Duodenal mucosa (tissue), 2 donors: Measurements from ENCODE around the gene JAZF1.
A peak's percentile ranks its signal among the peaks of the same experiment; 100 is the strongest.

Source experiments
- H3K27ac ChIP-seq: one replicate; pipeline ENCODE4 v1.7.0; 2013; ENCODE audit warnings: low read depth, low read length
- H3K27me3 ChIP-seq, 2 donors: one replicate each; pipeline ENCODE4 v1.7.0; 2013; ENCODE audit warnings: low read length in 2 of 2, control low read depth in 1 of 2; ENCODE audit not compliant: insufficient read depth in 2 of 2, control insufficient read depth in 1 of 2
- H3K36me3 ChIP-seq, 2 donors: one replicate each; pipeline ENCODE4 v1.7.0; 2013; ENCODE audit warnings: low read length in 2 of 2, control low read depth in 1 of 2; ENCODE audit not compliant: insufficient read depth in 2 of 2, control insufficient read depth in 1 of 2
- H3K4me1 ChIP-seq, 2 donors: one replicate each; pipeline ENCODE4 v1.7.0; 2013; ENCODE audit warnings: low read length in 2 of 2, control low read depth in 1 of 2; ENCODE audit not compliant: insufficient read depth in 2 of 2, control insufficient read depth in 1 of 2
- H3K4me3 ChIP-seq, 2 donors: one replicate each; pipeline ENCODE4 v1.7.0; 2013; ENCODE audit warnings: low read length in 2 of 2, low read depth in 1 of 2
- H3K9ac ChIP-seq, 2 donors: one replicate each; pipeline ENCODE4 v1.7.0; 2013; ENCODE audit warnings: low read length in 2 of 2, low read depth in 1 of 2
- H3K9me3 ChIP-seq, 2 donors: one replicate each; pipeline ENCODE4 v1.7.0; 2013; ENCODE audit warnings: low read length in 2 of 2, control low read depth in 1 of 2; ENCODE audit not compliant: control insufficient read depth in 1 of 2

The JAZF1 gene

GRCh38 chr7:28180364-28181147 lies at the start of gene JAZF1:
JAZF1 (minus strand) TSS chr7:28180795.
- Histone ChIP-seq H3K9ac (peak within 1 kb of the TSS; percentile 43 to 57), H3K27me3 (peaks cover 0 to 10% of the 10 kb centered on the region in 2 donors), H3K36me3 (no peaks in the 10 kb centered on the region), H3K9me3 (no peaks in the 10 kb centered on the region), H3K27ac (no peak within 1 kb of the TSS), H3K4me3 (peak within 1 kb of the TSS; percentile 56 to 70), H3K4me1 (peaks cover 11 to 13% of the 10 kb centered on the region in 2 donors)

GRCh38 chr7:28230261-28230660 lies 49.7 kb upstream of the JAZF1 start:
- H3K27ac ChIP-seq, result no peak overlapping the region
- no peak overlapping the region for H3K4me3 ChIP-seq
- no peaks in the 10 kb centered on the region for H3K36me3 ChIP-seq
- no peaks in the 10 kb centered on the region for H3K27me3 ChIP-seq
- no peaks in the 10 kb centered on the region for H3K4me1 ChIP-seq
- no peak overlapping the region for H3K9ac ChIP-seq
- no peaks in the 10 kb centered on the region for H3K9me3 ChIP-seq

- Histone ChIP-seq H3K9me3 (no peaks in the 10 kb centered on the region), H3K4me1 (no peaks in the 10 kb centered on the region), H3K4me3 (no peak overlapping the region), H3K27ac (no peak overlapping the region), H3K36me3 (no peaks in the 10 kb centered on the region), H3K9ac (no peak overlapping the region), H3K27me3 (no peaks in the 10 kb centered on the region)
These were observed 47.8 kb upstream of the JAZF1 start for GRCh38 chr7:28228396-28228795.

GRCh38 chr7:28226003-28226402 lies 45.4 kb upstream of the JAZF1 start:
- Histone ChIP-seq H3K9me3 (no peaks in the 10 kb centered on the region), H3K36me3 (no peaks in the 10 kb centered on the region), H3K9ac (no peak overlapping the region), H3K27ac (no peak overlapping the region), H3K4me3 (no peak overlapping the region), H3K4me1 (no peaks in the 10 kb centered on the region), H3K27me3 (no peaks in the 10 kb centered on the region)

- no peaks in the 10 kb centered on the region for H3K9me3 ChIP-seq
- no peak overlapping the region for H3K27ac ChIP-seq
- no peaks in the 10 kb centered on the region for H3K36me3 ChIP-seq
- no peak overlapping the region for H3K9ac ChIP-seq
- H3K4me3 ChIP-seq, result no peak overlapping the region
- H3K27me3 ChIP-seq, result no peaks in the 10 kb centered on the region
- H3K4me1 ChIP-seq, result no peaks in the 10 kb centered on the region
These were observed 45.0 kb upstream of the JAZF1 start for GRCh38 chr7:28225576-28225975.

- no peak overlapping the region for H3K4me3 ChIP-seq
- H3K36me3 ChIP-seq, result no peaks in the 10 kb centered on the region
- H3K9ac ChIP-seq, result no peak overlapping the region
- no peak overlapping the region for H3K27ac ChIP-seq
- no peaks in the 10 kb centered on the region for H3K9me3 ChIP-seq
- H3K27me3 ChIP-seq, result no peaks in the 10 kb centered on the region
- no peaks in the 10 kb centered on the region for H3K4me1 ChIP-seq
These were observed 44.1 kb upstream of the JAZF1 start for GRCh38 chr7:28224675-28225074.

GRCh38 chr7:28224172-28224571 lies 43.6 kb upstream of the JAZF1 start:
- Histone ChIP-seq H3K36me3 (no peaks in the 10 kb centered on the region), H3K9ac (no peak overlapping the region), H3K9me3 (no peaks in the 10 kb centered on the region), H3K4me1 (no peaks in the 10 kb centered on the region), H3K27me3 (no peaks in the 10 kb centered on the region), H3K27ac (no peak overlapping the region), H3K4me3 (no peak overlapping the region)

GRCh38 chr7:28222636-28223035 lies 42.0 kb upstream of the JAZF1 start:
- no peaks in the 10 kb centered on the region for H3K27me3 ChIP-seq
- no peaks in the 10 kb centered on the region for H3K4me1 ChIP-seq
- no peak overlapping the region for H3K9ac ChIP-seq
- no peak overlapping the region for H3K4me3 ChIP-seq
- no peaks in the 10 kb centered on the region for H3K9me3 ChIP-seq
- H3K27ac ChIP-seq, result no peak overlapping the region
- no peaks in the 10 kb centered on the region for H3K36me3 ChIP-seq

GRCh38 chr7:28219793-28220192 lies 39.2 kb upstream of the JAZF1 start:
- Histone ChIP-seq H3K9ac (no peak overlapping the region), H3K9me3 (no peaks in the 10 kb centered on the region), H3K4me1 (no peaks in the 10 kb centered on the region), H3K27ac (no peak overlapping the region), H3K4me3 (no peak overlapping the region), H3K27me3 (no peaks in the 10 kb centered on the region), H3K36me3 (no peaks in the 10 kb centered on the region)

GRCh38 chr7:28217143-28217542 lies 36.5 kb upstream of the JAZF1 start:
- H3K27me3 ChIP-seq, result no peaks in the 10 kb centered on the region
- no peak overlapping the region for H3K27ac ChIP-seq
- H3K36me3 ChIP-seq, result no peaks in the 10 kb centered on the region
- no peaks in the 10 kb centered on the region for H3K9me3 ChIP-seq
- H3K4me3 ChIP-seq, result no peak overlapping the region
- H3K9ac ChIP-seq, result no peak overlapping the region
- no peaks in the 10 kb centered on the region for H3K4me1 ChIP-seq
